HG03460 (cell line): ENCODE measurements around the gene PITX1.
"Not testable (repeated sequence)": the region's sequence is repeated elsewhere in the genome, so short reads cannot be mapped to it uniquely, and the experiment has no call there.

Experiments used
- ATAC-seq: cut with Tn5 transposase; IDR thresholded peaks from one replicate; pipeline ENCODE4 v1.9.1; 2021; ENCODE audit not compliant: unreplicated experiment

Gene PITX1

DNA sequence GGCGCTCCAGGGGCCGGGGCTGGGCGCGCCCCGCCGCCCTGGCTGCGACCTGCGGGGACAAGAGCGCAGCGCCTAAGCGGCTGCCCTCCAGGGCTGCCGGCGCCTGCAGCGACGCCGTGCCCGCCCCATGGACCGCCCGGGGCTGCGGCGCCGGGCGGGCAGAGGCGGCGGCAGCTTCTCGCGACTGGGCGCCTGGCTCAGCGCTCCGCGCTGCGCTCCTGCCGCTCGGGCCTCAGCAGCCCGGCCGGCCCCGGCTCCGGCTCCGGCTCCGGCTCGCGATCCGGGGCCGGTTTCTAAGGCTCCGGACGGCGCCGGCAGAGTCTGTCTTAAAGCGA, at the start of gene PITX1:
TSS of gene PITX1 (minus strand) at position 328 of the 335 bp plus-strand sequence. CDS start 347 bp downstream, outside the sequence.
- ATAC-seq: no peak

DNA sequence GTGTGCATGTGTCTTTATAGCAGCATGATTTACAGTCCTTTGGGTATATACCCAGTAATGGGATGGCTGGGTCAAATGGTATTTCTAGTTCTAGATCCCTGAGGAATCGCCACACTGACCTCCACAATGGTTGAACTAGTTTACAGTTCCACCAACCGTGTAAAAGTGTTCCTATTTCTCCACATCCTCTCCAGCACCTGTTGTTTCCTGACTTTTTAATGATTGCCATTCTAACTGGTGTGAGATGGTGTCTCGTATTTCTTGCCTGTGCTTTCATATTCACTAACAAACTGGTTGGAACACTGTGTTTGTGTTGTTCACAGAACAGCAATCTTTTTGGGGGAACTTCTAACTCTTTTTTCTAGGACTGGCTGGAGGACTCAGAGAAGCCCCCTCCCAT, 49.3 kb upstream of the PITX1 start:
- not testable (repeated sequence) for ATAC-seq

- ATAC-seq: no peak
These were observed 47.2 kb upstream of the PITX1 start for GRCh38 chr5:135081240-135081639.

DNA sequence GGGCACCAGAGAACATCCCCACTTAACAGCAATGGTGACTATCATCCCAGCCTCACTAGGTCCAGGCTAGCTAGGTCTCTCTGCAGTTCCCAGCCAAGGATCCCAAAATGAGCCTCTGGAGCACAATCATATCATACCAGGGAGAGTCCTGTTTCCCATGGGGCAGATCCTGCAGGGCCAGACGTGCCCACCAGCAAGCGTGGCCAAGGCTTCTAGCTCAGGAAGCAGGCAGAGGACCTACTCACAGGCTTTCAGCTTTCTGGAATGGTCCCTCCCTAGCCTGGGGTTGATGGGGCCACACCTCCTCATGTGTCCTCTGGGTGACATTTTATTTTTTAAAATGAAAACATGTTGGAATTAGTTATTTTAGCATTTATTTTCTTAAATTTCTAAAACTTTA, 45.7 kb upstream of the PITX1 start:
- ATAC-seq: no peak

DNA sequence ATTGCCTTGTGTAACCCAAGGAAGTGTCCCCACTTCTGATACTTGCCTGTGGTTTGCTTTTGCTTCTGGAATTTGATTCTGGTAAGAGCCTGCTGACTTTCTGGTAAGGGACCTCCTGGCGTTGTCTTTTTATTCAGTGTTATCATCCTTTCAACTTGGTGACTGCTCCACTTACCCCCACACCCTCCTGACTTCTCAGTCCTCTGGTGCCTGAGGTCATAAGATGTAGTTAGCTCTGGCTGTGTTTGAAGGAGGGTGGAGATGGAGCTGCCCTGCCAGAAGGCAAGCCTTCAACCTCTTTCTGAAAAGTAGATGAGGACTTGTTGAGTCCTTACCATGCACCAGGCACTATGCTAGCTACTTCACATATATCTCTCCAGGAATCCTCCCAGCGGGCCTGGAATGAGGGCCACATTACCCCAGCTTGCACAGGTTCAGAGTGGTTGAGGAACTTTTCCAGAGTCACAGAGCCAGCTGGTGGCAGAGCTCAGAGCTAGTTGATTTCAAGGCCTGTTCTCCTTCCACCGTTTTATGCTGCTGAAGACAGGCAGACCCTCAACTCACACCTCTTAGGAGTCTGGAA, 45.2 kb upstream of the PITX1 start:
- ATAC-seq: no peak

- no peak for ATAC-seq
These were observed 42.8 kb upstream of the PITX1 start for GRCh38 chr5:135076801-135077200.

DNA sequence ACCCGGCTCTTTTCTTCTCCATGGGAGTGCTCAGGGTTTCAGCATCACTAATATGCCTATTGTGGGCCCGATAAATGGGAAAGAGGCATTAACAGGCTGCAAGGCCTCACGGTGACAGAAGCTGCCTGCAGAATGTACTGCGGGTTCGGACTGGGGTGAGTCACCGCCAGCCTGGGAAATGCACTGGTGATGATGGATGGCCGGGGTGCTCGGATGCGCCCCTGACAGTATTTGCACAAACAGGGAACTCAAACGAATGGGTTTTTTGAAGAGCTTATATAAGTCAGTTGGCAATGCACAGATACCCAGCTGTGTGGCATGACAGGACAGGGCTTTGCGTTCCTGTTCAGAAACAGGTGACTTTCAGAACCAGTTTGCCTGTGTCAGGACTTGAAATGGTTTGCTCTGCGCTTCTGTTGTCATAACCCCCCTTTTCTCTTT, 42.0 kb upstream of the PITX1 start:
- no peak for ATAC-seq

- no peak for ATAC-seq
These were observed 41.6 kb upstream of the PITX1 start for GRCh38 chr5:135075621-135076020.

GRCh38 chr5:135073761-135074345, 39.8 kb upstream of the PITX1 start:
- no peak for ATAC-seq

GRCh38 chr5:135072387-135073281, 38.6 kb upstream of the PITX1 start:
- ATAC-seq: no peak

GRCh38 chr5:135071311-135071710, 37.3 kb upstream of the PITX1 start:
- no peak for ATAC-seq

GRCh38 chr5:135069895-135070657, 36.0 kb upstream of the PITX1 start:
- no peak for ATAC-seq

GRCh38 chr5:135069016-135069770, 35.2 kb upstream of the PITX1 start:
- ATAC-seq: no peak

- no peak for ATAC-seq
These were observed 33.6 kb upstream of the PITX1 start for GRCh38 chr5:135067587-135067986.

GRCh38 chr5:135066781-135067180, 32.8 kb upstream of the PITX1 start:
- ATAC-seq: no peak

DNA sequence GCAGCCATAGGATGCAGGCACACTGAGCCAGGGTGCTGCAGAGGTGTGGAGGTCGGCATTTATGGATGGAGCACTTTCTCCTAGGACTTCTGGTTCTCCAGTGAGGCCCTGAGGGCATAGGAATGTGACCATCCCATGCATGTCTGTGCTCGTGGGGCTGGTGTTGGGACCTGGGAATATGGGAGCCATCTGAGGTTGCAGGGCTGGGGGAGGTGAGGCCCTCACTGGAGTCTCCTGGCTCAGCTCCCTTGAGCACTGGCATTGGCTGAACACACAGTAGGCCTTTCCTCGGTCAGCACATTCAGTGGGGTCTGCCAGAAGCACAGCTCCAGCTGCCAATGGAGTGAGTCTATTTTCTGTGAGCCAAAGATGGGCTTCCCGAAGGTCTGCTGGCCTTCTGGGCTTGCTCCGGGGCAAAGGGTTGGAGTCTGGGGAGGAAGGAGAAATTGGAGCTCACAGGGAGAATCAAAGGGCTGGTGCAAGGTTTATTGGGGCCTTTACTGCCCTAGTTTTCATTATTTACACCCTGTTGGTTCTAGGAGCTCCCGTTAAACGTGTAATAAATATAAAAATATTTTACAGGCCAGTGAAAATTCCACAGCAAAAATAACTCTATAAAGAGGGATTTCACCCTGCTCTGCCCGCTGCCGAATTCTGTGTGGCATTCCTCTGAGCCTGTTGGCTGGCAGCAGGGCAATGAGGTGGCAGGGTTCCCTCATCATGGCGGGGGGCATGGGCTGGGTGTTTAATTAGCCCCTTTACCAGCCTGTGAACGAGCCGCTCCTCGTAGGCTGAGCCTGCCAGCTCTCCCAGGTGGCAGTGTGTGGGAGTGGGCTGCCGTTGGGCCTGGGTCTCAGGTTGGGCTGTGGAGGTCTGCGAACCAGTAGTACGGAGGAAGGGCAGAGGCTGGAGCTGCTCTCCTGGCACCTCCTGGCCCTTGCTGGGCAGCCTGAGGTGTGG, 31.6 kb upstream of the PITX1 start:
- no peak for ATAC-seq

DNA sequence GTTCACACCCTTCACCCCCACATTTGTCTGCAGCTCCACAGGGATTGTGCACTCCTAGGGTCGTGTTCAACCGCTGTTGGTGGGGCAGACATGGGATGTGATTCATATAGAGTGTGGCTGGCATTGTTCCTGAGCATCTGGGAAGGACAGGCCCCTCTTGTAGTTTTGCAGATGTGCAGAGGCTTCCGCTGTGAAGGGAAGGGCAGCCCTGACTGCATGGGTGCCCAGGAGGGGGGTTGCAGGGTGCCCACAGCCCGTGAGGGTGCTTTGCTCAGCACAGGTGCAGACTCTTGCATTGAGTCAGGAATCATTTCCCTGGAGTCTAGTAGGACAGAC, 30.2 kb upstream of the PITX1 start:
- no peak for ATAC-seq

DNA sequence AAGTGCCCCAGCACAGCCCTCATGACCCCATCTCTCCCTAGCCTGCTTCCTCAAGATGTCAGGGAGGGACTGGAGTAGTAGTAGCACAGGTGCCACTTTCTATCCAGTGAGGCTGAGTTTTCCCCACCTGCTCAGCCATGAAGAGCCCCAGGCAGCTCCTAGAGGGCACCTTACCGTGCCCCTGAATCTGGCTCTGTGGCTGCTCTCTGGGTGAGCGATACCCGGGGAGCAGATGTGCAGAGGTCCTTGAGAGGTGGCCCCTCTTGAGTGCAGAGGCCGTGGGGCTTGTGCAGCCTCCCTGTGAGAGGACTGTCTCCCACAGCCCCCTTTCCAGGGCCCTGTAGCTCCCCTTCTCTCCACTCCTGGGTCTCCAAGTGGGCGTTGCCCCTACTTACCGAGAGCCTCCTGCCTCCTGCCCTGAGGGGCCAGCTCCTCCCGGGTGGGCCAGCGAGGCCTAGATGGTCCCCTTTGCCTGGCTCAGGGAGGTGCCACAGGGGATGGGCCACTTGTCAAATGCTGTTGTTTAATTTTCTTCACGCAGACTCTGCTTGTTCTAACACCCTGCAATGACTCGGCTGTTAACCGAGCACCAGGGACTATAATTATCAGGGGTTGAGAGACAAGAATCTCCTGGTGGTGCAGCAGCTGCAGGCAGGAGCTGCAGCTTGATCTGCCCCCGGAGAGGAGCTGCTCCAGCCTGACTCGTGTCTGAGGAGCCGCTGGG, 29.6 kb upstream of the PITX1 start:
- ATAC-seq: no peak

DNA sequence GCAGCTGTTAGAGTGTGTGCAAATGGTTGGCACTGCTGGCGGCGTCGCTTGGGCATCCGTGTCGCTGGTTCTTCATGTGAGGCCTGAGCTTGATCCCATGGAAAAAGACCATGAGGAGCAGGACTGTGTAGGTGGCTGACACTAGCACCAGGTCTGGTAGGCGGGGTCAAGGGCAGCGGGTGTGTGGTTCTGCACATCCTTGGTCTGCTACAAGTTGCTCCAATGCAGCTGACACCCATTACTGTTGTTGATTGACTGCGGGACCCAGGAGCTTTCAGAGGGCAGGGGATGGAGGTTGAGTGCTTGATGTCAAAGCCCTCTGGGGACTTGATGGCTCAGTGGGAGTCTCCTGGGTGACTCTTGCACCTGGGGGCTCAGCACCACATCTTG, 29.0 kb upstream of the PITX1 start:
- no peak for ATAC-seq
